SIG-M5 (cell line): Measurements from ENCODE around the gene ADAMTSL2.

Experiments
- DNase-seq: peaks from one replicate; lab custom pipeline; 2025; lab: John Stamatoyannopoulos, UW

Gene ADAMTSL2

DNA sequence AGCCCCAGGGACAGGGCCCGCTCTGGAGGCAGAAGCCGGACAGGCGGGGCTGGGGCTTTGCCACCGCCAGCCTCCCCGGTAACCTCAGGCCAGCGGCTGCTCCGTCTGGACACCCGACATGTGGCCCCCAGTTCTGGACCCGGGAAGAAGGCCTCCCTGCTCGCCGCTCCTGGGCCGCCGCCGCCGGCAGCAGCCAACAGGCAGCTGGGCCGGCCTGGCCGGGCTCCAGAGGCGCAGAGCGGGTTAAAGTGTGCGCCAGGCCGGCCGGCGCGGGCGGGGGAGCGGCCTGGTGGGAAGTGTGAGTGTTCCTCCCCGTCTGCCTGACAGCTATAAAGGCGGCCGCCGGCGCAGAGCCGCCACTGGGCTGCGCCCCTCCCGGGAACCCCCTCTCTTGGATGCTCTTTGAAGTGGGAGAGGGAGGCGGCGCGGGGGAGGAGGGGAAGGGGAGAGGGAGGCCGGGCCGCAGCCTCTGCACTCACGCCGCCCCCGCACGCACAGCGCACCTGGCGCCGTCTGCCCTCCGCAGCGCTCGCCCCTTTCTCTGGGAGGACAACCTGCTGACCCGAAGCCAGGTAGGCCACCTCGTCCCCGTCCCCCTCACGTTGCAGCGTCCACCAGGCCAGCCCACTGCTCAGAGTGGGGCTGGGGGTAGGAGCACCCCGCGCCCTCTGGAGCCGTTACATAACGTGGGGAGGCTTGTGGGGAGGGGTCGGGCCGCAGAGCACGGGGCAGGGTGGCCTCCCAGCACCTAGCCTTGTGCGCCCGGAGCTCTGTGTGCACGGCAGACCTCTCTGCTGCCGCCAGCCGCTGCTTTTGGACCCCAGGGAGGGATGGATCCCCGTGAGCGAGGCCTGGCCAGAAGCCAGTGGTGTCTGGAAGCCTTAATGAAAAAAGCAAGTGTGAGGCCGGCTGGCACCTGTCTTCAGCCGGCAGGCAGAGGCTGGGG is at the start of gene ADAMTSL2:
TSS of gene ADAMTSL2 (plus strand) at position 359 of the 946 bp plus-strand sequence. CDS start 2,009 bp downstream, outside the sequence.
- DNase-seq: no peak

DNA sequence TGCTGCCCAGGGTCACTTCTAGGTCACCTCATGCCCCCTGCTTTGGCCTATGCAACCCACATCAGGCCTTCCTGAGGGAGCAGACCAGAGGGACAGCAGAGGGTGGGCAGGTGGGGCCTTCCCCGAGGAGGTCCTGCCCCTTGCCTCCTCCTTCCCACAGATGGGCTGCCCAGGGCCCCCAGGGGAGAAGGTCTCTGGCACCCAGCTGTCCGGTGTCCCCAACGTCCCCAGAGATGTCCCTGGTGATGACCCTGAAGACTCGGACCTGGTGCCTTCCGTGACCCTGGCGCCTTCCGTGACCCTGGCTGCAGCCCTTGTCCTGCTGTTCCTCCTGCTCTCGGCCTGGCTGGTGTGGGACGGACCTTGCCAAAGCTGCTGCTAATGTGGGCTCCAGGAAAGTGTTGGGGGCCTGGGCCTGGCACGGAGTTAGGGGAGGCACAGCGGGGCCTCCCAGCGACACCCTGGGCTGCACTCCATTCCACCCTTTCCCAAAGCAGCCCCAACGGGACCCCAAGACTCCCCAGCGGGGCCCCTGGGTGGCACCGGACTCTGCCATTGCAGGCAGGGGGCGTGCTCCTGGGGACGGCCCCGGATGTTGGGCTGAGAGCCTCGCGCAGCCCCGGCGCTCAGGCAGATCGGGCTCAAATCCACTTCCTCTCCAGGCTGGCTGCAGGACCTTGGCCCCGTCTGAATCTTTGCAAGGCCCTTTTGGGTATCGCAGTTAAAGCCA is 48.8 kb upstream of the ADAMTSL2 start:
- no peak for DNase-seq

DNA sequence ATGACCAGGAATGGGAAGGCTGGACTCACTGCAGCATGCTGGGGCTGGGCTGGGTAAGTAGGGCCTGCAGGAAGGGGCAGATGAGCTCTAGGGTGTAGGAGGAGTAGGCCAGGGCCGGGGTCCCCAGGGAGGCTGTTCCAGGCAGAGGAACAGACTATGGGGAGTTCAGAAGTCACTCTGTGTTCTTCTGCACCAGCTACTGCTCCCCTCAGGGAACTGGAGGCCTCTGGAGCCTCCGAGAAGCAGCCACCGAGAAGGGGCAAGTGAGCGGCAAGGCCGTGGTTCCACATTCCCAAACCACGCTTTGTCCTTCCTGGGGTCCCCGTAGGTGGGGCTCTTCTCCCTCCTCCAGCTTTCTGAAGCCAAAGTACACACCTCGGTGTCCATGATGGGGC is 47.2 kb upstream of the ADAMTSL2 start:
- no peak for DNase-seq

DNA sequence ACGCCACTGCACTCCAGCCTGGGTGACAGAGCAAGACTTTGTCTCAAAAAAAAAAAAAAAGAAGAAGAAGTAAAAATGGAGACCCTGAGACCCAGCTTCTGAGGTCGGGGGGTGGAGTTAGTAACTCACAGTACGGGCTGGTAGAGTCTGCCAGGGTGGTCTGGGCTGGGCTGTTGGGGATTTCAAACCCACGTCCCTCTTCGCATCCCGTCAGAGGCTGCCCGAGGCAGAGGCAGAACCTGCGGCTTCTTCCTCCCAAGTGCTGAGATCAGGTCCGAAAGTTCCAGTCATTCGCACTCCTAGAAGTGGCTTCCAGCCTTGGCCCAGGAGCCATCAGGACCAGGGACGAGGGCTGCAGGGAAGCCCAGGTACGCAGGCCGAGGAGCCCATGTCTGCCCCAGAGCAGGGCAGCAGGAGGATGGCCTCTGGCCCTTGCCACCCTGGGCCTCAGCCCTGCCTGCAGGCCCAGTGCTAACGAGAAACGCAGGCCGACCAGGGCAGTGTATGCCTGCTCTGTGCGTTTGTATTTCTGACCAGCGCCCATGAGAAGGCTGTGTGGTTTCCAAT is 45.7 kb upstream of the ADAMTSL2 start:
- DNase-seq: no peak

DNA sequence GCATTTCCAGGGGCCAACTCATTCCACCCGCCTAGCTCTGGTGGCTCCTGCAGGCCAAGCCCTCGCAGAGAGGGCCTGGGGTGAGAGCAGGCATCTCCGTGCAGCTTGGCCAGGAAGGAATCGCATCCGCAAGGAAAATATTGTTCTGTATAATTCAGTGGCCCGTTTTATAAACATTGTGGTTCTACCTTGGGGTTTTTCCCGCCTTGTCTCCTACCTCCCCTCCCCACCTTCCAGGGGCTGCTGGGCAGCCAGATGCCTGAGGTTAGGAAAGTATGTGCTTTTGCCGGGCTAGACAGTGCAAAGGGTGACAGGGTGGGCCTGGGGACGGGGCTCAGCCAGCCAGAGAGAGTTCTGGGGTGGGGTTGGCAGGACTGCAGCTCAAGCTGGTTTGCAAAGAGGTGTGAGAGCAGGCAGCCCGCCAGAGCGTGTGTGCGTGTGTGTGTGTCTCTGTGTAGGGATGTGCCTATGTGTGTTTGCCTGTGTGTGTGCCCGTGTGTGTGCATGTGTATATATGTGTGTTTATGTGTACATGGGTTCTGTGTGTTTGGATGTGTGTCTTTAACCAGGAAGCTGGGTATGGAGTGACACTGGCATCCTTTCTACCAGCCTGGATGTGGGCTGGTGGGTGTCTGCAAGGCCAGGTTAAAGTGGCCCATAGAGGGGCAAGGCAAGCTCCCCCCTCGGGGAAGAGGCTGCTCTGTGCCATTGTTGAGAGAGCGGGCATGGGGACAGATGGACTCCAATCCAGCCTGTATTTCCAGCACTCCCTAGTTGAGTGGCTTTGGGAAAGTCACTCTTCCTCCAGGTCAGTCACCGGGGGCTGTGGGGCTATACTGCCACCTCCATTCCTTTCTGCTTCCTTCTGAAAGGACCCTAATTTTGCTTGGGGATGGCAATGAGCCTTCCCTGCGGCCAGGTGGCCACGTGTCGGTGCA is 45.0 kb upstream of the ADAMTSL2 start:
- DNase-seq: no peak

DNA sequence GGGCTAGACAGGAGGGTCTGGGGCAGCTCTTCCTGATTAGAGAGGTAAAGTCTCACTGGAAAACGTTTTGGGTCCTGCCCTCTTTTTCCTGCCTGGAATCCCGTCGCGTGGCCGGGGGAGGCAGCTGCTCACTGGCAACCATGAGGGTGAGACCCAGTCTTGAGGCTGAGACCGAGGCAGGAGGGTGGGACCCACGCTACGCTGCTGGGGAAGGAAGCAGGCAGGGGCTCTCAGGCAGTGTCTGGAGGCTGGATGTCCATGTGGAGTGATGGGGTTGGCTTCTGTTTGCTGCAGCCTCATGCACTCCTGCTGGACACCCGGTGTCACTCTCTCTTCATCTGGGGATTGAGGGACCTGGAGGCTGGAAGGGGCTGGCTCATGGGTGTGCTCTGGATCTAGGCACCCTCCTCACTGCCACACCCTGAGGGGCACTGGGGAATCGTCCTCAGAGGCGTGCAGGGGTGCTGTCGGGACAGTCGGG is 44.3 kb upstream of the ADAMTSL2 start:
- no peak for DNase-seq

DNA sequence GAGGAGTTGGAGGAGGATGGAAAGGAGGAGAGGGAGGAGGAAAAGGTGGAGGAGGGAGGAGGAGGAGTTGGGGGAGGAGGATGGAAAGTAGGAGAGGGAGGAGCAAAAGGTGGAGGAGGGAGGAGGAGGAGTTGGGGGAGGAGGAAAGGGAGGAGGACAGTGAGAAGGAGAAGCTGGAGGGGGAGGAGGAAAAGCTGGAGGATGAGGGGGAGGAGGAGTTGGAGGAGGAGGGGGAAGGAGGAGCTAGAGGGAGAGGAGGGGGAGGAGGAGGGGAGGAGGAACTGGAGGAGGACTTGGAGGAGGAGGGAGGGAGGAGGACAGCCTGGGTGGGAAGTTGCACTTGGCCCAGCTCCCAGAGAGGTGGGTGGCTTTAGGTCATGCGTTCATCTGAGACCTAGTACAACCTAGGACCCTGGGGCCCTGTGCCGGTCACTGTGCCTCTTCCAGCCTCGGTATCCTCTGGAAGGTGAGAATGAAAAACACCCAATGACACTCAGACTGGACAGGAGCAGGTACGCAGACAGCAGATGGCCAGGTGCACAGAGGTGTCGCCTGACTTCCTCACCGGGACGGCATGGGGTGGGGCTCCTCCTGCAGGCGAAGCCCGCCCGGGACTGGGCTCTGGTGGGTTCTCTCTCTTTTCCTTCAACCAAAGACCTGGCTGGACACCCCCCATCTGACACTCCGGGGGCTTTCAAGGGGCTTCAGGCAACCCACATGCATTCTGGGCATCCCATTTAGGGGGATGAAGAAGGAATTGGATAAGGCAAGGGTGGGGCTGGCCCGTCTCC is 43.4 kb upstream of the ADAMTSL2 start:
- DNase-seq: no peak

DNA sequence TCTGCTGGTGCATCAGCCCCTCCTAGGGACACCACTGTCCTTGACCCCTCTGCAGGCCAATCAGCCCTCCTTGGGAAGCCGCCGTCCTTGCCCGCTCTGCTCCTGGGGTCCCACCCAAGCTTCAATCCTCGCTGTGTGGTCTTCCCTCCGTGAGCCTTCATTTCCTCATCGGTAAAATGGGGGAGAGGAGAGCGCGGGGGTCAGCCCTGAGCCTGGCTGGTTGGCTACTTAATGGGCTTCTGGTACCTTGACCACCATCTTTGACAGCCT is 42.9 kb upstream of the ADAMTSL2 start:
- DNase-seq: no peak

DNA sequence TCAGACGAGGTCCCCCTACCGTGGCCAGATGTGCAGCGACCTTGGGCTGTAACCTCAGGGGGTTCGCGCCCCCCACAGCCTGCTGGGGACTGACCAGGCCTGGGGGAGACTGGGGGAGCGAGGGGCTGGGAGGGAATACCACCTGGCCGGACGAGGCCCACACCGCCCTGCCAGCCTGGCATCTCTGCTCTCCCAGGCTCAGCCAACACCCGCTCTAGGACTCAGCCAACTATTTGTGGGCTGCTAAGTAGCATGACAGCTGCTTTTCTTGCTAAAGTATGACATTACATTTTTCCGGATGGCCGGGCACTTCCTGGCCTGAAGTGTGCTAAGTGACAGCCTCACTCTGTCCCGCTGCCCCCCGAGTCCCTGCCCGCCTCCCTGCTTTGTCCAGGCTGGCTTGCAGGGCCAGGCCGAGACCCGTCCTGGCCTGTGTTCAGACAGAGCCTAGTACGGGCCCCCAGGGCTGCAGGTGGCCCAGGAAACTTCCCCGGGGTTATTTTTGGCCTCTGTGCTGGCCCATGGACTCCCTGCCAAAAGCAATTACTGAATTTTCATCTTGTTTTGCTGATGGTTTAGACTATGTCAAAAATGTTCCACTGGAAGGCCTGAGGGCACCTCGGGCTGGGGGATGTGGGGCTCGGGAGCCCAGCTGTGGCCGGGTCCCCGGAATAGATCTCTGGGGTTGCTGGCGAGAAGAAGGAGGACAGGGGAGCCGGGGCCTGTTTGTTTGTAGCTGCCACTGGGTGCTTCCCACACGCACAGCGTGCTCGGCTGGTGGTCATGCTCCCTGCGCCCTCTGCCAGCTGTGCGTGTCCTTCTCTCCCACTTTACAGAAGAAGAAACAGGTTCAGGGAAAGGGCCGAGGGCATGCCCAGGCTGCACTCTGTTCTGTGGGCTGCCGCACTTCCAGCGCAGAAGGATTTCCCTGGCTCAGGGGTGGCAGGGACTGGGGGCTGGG is 42.2 kb upstream of the ADAMTSL2 start:
- no peak for DNase-seq

DNA sequence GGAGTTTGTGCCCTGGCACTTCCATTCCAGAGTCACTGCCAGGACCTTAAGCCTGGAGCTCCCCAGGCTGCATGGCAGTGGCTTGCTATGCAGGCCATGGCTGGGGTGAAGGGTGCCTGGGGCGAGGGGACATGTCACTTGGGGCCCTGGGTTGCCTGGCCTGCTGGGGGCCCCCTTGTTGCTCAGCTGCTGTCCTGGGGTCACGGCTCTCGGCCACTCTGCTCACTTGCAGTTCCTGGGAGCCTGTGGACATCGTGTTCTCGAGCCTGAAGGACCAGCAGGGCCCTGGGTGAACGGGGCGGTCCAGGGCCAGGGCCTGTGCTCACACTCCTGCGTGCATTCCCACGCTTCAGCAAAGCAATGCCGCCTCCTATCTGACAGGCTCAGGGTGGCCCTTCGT is 41.1 kb upstream of the ADAMTSL2 start:
- DNase-seq: no peak

DNA sequence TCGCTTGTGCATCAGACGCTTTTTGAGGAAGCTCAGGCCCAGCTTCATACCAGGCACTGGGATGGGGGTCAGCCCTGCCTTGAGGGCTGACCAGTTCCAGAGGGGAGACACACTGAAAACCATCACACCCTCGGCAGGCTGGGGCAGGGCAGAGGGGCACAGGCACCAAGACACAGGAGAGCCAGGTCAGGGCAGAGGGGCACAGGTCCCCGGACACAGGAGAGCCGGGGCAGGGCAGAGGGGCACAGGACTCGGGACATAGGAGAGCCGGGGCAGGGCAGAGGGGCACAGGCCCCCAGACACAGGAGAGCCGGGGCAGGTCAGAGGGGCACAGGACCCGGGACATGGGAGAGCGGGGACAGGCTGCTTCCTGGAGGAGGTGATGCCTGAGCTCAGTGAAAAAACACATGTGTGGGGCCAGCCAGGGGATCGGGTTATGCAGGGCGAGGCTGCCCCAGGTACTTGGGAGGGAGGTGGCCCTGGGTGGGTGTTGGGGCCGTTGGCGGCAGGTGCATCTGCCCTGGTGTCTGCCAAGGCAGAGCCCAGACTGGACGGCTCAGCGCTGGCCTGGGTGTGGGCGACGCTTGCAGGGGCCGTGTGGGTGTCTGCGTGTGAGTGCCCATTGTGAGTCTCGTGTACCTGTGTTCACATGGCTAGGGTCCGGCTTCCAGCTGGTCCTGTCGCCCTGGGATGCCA is 40.5 kb upstream of the ADAMTSL2 start:
- no peak for DNase-seq

DNA sequence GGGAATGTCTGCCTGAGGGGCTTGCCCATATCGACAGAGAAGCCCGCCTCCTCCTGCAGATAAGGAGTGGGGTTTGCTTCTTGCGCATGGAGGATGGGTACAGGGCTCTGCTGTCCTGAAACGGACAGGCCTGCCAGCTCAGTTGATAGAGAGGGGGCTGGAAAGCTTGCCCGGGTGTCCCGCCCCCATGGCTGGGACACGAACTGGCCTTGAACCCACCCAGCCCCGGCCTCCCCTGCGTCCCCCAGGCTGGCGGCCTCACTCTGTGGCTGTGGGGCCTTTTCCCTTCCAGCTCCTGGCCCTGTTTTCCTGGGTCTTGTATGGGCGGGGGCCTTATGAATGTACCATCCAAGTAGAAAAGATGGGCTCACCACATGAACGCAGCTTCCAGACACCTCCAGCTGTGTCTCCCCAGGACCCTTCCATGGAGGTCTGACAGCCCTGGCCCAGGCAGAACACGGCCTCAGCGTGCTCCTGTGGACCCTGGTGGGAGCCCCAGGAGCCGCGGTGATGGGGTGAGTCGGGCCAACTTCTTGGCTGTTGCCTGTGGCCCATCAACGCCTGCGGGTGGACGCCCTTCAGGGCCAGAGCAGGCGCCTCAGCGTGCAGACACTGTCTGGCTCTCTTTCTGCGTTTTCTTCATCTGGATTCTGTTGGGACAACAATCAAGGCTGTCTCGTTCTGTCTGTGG is 39.7 kb upstream of the ADAMTSL2 start:
- DNase-seq: no peak

DNA sequence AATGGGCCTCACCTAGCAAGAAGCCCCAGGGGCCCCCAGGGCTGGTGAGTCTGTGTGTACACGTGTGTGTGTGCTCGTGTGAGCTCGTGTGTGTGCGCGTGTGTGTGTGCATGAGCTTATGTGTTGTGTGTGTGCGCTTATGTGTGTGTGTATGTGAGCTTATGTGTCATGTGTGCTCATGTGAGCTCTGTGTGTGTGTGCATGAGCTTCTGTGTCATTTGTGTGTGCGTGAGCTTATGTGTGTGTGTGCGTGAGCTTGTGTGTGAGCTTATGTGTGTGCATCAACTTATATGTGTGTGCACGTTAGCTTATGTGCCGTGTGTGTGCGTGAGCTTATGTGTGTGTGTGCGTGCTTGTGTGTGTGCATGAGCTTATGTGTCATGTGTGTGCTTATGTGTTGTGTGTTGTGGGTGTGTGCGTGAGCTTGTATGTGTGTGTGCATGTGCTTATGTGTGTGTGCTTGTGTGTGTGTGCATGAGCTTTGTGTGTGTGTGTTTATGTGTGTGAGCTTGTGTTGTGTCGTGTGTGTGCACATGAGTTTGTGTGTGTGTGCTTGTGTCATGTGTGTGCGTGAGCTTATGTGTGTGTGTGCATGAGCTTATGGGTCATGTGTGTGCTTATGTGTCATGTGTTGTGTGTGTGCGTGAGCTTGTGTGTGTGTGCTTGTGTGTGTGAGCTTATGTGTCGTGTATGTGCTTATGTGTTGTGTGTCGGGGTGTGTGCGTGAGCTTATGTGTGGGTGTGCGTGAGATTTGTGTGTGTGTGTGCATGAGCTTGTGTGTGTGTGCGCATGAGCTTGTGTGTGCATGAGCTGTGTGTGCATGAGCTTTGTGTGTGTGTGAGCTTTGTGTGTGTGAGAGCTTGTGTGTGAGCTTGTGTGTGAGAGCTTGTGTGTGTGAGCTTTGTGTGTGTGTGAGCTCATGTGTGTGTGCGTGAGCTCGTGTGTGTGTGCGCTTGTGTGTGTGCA is 38.9 kb upstream of the ADAMTSL2 start:
- DNase-seq: no peak

DNA sequence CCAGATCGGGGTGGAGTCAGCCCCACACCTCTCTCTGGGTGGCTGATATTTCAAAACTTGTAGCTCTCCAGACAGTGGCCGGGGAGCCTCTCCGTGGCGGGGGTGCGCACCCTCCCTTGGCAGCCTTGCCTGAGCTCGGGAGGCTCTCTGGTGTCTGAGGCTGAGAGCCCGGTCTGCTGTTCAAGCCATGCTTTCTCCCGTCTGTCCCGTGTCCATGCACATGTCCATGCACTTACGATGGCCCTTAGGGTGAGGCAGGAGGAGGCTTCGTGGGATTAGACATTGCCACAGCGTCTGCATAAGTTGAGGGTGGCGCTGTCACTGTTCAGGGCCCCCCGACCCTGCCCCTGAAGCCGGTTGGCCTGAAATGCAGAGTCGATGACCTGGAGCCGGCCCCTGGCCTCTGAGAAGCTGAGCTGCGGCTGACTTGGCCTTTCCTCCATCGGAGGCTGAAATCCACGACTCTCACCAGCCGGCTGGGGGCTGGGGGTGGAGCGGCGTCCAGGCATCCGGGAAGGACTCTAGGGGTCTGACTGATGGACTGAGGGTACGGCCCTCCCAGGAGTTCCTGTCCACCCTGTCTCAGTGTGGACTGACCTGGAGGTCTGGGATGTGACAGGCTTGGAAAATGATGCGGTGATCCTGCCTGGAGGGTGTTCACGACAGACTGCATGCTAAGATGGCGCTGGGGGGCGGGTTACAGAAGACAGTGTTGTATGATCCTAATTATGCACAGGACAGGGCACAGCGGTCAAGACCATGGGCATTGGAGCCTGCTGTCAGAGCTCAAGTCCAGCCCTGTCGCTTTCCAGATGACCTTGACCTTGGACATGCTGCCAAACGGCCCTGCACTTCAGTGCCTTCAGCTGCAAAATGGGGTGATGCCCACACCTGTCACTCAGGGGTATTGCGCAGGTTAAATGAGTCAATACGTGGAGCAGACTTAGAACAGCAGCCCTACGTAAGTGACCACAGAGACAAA is 37.4 kb upstream of the ADAMTSL2 start:
- no peak for DNase-seq

DNA sequence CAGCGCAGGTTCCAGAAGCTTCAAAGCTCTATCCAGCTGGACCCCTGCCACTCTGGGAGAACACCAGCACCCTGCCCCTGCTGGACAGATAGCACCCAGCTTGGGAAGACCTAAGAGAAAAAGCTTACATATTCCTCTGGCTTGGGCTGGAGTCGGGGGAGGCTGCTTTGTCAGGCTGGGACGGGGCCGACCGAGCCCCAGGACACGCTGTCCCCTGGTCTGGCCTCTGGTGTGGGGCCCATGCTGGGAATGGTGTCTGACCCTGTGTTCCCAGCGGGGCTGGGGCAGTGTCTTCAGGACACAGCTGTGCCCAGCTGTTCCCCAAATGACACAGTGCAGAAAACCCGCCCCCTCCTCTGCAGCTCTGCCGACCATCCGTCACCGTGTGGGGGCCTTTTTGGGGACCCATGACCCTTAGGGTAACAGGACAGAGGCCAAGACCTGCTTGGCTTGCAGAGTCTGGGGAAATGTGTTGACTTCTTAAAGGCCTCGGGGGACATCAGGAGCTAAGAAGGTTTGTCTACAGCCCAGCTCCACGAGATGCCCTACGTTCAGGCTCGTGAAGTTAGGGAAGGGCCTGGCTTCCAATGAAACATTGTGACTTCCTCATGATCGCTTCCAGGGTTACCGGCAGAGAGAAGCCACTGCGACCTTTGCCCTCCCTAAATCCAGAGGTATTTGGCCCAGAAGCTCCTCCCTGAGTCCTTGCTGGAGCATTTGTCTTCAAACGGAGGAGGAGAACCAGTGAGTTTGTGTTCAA is 35.2 kb upstream of the ADAMTSL2 start:
- DNase-seq: no peak
